GM19238 (cell line): ENCODE measurements around the gene TMEM150A.
"Not testable (repeated sequence)": the region's sequence is repeated elsewhere in the genome, so short reads cannot be mapped to it uniquely, and the experiment has no call there.

Experiments
- DNase-seq: peaks from one replicate; pipeline ENCODE4 v3.0.0; 2011; ENCODE audit warnings: low spot score; ENCODE audit not compliant: insufficient read length

TMEM150A gene

DNA sequence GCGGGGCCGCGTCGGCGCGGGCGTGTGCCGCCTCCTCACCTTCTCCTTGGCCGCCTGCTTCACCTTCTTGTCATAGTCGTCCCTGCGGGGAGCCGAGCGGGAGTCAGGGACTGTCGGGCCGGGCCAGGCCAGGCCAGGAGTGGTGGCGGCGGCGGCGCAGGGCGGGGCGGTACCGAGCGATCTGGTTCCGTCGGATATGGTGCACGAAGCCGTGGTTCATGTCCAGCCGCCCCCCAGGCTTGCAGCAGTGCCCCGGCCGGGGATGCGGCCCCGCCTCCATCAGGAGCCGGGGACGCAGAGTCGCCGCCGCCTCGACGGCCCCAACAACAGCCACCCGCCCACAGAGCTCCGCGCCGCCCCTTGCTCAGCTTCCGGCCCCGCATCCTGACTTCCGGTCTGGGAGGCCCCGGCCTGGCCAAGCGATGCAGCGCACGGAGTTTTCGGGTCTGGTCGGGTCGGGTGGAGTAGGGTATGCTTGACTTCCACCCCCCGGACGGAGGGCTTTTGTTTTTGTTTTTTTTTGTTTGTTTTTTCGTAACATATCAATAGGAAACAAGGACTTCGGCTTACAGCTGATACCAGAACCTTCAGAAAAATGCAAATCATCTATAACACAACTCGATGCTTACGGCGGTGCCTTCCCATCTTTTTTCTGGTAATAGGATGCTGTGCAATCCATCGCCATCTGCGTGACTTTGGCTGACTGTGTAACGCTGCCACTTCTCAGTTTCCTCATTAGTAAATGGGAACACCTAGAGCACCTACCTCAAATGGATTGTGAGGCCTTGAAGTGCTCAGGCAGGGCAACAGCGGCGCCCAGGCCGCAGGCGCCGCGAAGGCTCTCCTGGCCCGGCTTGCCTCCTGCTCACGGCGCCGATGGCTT lies 9.4 kb upstream of the TMEM150A start, which contains the start of gene C2orf68:
TSS of gene C2orf68 (minus strand) at position 362 of the 883 bp plus-strand sequence. CDS start at position 280, 82 bp downstream.
- DNase-seq, result peak; percentile 92

DNA sequence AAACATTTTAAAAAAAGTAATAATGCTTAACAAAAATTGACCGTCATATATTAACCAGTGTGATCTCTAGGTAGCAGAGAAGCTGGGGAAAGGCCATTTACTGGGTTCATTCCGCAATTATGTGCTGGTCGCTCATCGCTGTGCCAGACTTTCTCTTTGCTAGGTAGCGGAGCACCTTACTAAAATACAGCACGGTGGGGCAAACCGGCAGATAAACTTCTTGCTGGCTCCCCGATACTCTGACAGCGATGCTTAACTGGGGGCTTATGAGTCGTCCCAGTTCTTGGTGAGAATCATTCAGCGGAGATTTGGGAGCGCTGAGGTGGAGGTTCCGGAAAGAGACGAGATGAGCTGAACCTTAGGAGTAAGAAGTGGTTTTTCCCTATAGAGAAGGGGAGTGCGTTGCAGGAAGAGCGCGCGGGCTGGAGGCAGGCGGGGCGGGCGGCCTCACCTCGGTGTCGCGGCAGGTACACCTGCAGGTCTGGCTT lies 8.8 kb upstream of the TMEM150A start:
- no peak for DNase-seq

DNA sequence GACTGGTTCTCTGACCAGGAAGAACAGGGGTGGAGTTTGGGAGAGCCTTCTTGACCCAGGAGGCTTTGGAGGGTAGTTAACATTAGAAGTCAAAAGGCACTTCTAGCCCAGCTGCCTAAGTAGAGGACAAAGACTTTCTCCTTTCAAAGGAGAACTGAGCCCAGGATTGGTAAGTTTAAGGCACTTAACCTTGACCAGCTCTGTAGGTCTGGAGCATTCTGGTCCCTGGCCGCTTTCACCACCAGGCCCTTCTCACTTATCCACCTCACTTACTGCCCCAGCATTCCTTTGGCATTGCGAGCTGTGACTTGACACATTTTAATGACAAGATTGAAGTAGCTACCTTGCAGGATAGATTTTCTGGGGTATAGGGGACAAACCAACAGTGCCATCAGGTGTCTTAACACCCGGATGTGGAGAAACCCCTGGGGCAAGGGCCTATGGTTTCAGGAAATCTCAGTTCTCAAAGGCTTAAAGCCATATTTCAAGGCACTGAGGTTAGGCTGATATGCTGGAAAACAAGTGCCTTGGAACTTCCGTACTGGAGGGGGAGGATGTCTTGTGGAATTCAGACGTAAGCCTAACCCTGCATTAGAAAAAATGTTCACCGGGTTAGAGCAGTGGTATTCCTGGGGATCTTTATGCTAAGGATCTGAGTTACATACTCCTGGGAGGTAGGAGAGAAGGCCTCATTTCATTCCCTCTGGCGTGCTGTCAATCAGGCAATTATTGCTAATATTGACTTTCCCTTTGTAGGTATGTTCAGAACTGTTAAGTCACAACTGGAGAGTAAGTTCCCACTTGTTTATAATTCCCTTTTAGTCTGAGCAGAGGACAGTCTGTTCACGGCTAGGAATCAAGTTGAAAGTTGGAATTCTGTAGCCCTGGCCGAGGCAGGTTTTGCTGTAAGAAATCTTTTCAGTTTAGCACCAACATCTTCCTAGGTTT lies 5.0 kb upstream of the TMEM150A start:
- DNase-seq, result no peak

DNA sequence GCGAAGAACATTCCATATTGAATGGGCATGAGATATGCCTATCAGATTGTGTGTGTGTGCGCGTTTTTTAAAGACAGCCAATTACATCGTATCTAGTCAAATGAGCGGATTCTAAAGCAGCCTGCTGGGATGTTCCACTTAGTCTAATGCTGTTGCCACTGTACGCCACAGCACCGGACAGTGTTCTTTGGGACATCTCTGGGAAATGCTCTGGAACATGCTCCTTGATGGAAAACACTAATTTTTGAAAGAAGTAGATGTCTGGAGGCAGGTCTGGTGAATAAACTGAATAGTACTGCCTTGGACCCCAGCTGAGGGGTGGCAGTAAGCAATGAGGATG lies 3.6 kb upstream of the TMEM150A start:
- DNase-seq, result no peak

DNA sequence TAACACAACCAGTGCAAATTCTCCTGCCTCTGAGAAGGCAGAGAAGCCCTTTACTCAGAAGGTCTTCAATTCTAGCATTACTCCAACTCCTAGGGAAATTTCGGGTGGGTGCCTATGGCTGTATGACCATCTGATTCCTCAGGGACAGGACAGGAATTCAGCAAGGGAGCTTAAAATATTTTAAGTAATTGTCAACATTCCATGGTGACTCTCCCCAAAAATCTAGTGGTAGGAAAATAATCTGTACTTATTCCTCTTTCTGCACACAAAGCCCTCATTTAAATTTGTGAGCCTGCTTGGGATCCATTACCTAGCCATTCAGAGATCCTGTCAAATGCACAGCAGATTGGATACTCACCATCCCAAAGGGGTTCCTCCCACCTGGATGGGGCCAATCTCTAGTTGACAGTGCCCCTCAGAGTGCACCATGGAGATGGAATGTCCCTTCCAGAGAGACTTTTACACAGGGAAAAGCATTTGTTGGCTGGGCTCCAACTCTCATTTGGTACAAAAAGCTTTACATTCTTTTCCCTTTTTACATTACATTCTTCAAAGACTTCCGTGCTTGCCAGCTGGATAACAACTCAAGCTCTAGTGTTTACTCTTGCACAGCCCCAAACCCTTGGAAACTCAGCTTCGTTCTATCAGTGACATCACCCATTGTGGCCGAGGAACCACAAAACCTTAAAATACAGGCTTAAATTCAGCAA lies 3.1 kb upstream of the TMEM150A start:
- no peak for DNase-seq

DNA sequence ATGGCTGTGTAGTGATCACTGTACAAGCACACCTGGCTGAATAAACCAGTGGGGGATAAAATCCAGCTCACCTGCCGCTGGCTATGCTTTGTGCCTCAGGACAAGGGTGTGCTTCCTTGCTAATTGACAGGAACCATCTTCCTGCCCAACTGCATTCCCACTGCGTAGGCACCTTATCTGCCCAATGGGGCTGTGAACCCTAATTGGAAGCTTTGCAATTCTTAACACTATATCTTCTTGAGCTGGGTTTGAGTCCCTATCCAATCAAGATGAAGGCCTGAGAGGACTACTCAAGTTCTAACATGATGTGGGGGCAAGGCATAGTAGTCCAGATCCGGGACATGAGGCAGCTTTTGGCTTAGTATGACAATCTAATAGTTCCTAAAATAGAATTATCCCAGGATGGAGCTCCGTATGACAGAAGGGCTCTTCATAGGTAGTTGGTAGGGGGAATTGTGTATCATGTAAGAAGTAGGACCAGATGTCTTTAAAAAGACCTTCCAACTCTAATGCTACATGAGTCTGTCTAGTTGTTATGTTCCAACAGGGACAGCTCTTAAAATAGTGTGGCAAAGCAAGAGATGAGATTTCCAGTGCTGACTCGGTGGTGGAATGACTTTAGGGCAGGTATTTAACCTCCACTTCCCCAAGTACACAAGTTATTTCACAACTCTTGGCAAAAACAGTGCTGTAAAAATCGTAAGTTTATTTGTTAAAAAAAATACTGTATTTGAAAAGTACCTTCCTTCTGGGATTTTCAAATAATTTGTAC lies 2.3 kb upstream of the TMEM150A start:
- DNase-seq, result no peak

DNA sequence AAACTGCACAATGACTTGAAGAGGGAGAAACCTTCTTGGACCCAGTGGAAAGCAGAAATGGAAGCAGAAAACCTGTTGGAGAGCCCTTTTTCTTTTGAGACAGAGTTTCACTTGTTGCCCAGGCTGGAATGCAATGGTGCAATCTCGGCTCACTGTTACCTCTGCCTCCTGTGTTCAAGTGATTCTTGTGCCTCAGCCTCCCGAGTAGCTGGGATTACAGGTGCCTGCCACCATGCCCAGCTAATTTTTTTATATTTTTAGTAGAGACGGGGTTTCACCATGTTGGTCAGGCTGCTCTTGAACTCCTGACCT lies 1.6 kb upstream of the TMEM150A start:
- not testable (repeated sequence) for DNase-seq

DNA sequence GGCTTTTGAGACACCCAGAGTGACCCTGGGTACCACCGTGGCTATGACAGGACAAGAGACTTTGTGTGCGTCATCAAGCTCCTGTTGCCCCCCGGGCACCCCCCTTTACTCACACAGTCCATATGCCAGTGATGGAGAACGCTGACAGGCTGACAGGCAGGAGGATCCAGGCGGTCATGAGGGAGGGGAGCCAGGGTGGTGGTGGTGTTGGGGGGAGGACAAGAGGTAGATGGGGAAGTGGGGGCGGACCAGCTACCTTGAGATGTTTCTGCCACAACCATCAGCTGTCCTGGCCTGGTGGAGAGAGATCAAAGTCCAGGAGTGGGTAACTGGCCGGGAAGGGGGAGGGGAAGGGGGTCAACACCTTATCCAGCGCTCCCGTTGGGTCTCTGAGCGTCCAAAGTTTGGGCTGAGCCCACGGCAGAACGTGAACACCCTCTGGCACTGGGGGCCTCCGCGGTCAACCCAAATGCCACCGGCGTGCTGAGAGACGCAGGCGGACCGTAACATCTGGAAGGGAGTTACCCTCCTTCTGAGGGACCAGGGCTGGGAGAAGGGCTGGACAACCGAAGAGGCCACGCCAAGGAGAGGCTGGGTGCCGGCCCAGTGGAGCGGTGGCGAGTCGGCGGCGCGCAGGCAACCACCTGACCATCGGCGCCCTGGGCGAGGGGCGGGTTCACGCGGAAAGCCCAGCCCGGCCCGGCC lies 575 bp downstream of the TMEM150A start:
- DNase-seq, result no peak

DNA sequence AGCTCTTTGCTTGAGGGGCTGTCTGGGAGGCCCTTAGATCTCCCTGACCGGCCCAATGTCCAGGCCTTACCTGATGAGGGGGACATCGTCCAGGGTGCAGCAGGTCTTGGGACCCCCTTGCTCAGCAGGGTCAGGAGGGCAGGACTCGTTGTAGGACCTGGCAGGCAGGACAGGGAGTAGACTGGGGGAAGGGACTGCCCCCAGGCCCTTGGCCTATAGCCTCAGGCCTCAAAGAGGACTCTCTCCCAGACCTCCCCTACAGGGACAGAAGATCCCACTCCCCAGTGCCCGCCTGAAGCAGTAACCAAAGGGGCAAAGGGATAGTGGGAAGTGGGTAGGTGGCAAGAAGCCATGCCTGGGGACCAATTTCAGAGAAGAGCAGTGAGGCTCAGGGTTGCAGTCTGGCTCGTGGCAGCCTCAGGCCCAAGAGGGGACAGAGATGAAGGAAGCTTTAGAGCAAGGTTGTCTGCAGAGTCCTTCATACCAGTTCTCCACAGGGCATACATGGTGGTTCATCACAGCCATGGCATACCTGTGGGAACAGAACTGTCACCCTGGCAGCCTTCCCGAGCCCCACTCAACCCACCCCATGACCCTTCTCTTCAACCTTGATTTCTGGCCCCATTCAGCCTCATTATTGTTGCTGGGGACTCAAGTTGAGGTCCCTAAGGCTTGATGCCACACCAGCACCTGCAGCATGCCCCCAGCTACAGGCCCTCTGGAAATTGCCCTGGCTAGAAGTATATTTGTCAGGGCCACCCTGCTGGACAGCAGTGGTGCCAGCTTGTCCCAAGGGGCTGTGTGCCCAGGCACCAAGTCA lies 1.3 kb downstream of the TMEM150A start:
- DNase-seq, result no peak

DNA sequence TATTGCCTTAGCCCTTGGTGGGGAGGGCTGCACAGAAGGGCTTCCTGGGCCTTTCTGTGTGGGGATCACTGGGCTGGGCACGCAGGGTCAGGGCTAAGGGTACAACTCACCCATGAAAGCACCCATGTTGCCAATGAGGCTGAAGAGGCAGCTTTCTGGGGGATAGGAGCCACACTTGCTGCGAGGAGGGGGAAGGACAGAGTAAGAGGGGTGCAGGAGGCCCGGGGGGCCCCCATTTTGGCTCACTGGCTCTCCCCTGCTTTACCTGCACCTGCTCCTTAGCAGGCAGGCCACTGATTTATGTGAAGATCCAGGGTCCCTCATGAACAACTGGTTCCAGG lies 2.3 kb downstream of the TMEM150A start:
- no peak for DNase-seq

DNA sequence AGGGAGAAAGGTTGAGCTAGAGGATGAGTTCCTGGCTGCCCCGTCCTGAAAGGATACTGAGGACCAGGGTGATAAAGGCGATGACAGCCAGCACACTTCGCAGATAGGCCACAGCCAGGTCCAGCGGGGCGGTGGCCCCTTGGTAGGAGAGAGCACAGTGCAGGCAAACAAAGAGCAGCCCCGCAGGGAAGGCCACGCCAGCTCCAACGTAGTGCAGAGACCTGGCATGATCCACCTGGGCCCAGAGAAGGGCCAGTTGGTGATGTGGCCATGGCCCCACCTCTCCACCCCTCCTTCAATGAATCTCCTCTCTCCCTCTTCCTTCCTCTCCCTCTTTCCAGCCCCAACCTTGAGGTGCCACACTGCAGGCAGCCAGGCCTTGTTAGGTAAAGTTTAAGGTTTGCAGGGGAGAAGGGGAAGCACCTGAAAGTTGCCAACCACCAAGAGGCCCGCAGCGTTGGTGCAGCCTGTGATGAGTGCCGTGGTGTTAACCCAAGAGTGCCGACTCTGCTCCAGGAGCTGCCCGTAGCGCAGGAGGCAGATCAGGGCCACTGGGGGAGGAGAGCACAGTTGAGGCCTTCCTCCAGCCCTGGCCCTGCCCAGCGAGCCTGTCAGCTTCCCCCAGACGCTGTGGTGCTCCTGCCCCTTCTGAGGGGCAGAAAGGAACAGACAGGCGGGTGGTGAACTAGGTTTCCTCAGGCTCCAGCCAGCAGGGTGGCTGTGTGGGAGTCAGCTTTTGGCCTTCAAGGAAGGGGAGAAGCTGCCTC lies 2.8 kb downstream of the TMEM150A start:
- DNase-seq, result no peak

DNA sequence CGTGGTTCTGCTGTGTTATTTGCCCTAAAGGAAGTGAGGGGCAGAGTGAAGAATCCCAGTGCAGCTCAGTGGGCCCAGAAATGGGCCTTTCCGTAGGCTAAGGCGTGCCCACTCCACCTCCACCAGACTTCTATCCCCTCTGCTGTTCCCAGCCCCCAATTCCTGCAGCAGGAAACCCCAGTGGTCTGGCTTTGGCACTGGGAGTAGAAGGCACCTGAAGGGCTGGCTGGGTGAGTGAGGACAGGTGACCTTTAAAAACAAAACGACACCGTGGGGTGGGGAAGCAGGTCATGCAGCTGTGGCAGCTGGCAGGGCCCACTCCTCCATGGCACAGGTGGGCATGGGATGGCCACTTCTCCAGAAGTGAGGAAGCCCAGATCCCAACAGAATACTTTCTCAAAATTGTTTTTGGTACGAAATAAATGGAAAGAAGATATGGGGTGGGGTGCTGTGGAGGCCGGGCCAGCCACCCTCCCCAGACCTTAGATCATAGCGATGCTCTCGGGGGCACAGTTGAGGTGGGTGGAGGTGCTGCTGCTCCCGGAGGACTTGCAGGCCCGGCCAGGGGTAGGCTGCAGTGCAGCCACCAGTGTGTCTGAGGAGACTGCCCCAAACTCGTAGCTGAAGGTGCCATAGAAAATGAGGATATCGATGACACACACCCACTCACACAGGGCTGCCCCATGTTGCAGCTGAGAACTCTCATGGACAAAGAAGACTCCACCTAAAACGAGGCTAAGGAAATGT lies 3.7 kb downstream of the TMEM150A start:
- DNase-seq, result no peak

DNA sequence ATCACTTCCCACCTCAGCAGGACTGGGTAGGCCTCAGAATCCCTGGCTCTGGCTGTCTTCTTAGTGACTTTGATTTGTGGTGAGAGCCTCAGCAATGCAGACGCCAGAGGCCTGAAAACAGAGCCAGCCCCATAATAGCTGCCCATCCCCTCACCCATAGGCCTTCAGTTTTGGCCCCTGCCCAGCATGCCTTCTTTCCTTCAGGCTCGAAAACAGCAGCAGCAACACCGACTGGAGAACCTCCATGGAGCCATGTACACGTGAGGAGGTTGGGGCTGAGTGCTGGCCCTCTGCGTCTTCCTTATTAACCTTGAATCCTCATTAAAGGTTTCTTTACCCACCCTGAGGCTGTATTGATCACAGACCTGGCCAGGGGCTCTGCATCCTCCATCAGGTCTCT lies 5.3 kb downstream of the TMEM150A start:
- no peak for DNase-seq

DNA sequence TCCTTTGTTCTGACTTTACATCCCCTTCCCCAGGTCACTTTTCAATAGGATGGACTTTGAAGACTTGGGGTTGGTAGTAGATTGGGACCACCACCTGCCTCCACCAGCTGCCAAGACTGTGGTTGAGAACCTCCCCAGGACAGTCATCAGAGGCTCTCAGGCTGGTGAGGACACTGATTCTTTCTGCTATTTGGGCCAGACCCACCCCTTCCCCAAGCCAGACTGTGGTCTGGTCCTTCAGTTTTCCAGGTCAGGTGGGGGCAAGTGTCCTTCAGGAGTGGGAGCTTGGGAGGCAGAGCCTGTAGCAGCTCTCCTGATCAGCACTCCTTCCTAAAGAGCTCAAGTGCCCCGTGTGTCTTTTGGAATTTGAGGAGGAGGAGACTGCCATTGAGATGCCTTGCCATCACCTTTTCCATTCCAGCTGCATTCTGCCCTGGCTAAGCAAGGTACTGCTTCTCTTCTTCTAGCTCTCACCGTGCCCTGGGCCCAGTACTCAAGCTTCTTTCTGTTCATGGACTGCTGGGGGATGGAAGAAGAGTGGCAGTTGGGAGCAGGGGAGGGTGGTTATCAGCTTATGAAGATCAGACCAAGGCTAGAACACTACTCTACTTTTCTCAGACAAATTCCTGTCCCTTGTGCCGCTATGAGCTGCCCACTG lies 5.9 kb downstream of the TMEM150A start:
- DNase-seq, result no peak

DNA sequence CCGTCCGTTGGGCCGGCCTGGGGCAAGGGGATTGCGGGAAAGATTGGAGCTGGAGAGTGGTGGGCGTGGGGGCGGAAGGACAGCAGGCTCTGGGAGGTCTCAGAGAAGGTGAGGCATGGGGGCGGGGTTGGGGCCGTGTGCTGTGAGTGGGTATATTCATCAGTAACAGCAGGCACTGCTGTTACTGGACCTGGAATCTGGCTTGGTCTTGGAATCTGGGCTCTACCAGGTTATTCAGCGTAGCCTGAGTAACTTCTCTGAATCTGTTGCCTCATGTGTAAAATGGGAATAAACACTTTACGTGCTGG lies 6.5 kb downstream of the TMEM150A start:
- DNase-seq, result no peak

DNA sequence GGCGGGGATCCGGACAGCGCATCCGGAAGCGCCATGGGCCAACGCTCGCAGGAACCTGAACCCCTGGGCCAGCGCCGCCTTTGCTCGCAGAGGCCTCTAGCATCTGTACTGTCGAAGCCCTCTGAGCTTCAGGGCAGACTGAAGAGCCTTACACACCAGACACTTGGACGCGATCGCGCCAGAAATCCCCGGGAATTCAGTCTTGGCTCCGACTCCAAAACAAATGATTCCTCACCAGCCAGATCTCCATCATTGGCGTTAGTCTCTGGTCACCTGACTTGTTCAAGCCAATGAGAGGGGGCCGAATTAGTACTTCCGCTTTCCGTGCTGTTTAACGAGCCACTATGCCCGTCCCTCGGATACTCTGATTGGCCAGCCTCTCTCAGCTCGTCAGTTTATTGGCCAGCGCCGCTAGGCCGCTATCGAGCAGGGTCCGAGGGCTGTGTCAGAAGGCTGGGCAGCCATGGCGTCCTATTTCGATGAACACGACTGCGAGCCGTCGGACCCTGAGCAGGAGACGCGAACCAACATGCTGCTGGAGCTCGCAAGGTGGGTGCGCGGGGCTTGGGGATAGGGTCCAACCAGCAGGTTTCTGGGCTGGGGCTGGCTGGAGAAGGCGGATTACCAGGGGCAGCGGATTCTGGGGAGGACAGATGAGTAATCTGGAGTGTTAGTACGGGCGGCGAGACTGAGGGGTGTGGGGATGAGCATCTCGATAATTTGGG lies 7.0 kb downstream of the TMEM150A start, which contains the start of gene RNF181:
TSS of gene RNF181 (plus strand) at position 445 of the 725 bp plus-strand sequence. CDS start at position 464, 19 bp downstream.
- DNase-seq, result peak; percentile 99
